Measurements from ENCODE around the gene SLC35E3.
A peak's percentile ranks its signal among the peaks of the same experiment; 100 is the strongest.

The SLC35E3 gene

DNA sequence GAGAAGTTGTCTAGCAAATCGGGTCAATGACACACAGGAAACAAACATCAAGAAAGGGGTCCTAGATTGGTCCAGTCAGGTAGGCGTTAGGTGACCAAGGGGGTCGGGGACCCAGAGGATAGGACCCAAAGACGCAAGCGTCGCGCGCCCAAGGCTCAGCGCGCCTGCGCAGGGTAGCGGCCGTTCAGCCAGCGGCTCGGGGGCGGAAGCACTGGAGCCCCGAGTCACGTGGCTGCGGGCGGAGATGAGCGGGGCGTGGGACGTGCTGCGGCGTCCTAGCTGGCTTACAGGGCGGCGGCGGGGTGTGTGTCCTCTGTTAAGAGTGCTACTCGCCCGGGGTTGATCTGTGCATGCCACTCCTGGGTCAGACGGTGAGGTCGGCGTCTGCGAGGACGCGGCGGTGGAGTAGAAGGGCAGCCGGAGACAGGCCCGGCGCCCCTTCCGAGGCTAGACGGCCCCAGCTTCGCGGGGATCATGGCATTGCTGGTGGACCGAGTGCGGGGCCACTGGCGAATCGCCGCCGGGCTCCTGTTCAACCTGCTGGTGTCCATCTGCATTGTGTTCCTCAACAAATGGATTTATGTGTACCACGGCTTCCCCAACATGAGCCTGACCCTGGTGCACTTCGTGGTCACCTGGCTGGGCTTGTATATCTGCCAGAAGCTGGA lies at the start of gene SLC35E3:
Gene SLC35E3 (plus strand): TSS at position 273 of the 668 bp plus-strand sequence. CDS start 202 bp downstream, at position 475.
- DNase-seq (ENCODE audit: low read depth in 1 of 2, low spot score in 1 of 2), result peak; percentile 77 to 82

DNA sequence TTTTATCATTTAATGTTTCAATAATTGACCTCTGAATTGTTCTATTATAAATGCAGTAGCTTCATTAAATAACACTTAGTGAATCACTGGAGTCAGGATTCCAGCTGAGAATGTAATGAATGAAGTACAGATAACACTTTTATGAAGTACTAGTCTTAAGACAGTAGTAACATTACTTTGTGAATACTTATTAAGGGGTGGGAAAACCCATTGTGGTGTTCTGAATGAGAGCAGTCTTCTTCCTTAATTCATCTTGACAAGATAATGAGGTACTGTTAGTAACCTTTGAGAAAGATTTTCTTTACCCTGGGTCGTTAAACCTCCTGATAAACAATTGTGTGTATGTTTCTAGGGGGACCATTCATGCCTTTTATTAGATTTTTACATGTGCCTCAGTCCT lies 46.5 kb upstream of the SLC35E3 start:
- no peak for DNase-seq (ENCODE audit: low read depth in 1 of 2, low spot score in 1 of 2)

DNA sequence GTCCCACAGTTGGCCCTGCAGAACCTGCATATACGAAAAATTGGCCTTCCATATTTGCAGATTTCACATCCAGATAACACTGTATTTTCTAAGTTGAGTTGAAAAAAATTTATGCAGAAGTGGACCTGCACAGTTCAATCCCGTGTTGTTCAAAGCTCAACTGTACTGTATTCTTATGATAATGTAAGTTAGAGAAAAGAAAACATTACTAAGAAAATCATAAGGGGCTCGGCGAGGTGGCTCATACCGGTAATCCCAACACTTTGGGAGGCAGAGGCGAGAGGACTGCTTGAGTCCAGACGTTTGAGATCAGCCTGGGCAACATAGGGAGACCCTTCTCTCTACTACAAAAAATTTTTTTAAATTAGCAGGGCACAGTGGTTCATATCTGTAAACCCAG lies 18.2 kb upstream of the SLC35E3 start:
- DNase-seq (ENCODE audit: low read depth in 1 of 2, low spot score in 1 of 2), result no peak

DNA sequence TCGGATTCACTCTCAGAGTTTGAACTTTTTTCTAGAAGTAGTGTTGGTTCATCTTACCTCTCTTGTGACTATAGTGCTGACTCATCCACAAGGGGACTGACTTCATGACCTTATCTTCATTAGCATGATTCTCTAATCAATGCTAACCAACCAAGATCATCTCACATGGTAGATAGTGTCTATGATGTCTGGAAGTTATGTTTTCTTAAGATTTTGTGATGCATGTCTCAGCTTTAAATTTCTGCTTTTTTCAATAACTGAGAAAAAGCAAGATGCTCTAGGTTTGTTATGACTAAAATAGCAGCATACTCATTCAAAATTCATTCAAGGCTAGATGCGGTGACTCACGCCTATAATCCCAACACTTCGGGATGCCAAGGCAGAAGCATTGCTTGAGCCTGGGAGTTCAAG lies 12.3 kb upstream of the SLC35E3 start:
- no peak for DNase-seq (ENCODE audit: low read depth in 1 of 2, low spot score in 1 of 2)

DNA sequence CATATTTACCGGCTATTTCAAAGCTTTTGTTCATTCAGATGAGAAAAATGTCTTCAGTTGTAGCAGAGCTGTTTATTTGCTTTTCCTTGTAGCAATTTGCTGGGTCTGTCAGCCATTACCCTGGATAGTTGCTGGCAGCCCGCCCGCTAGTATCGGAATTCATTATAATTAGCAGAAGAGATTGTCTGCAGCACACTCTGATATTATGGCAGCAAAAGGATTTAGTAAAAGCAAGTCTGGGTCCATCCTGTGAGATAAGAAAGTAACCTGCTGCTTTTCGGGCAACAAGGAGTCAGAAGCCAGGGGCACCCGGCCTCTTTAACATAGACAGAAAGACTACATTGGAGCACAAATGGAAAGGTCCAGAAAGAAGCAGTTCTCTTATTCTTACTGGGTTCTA lies 6.1 kb upstream of the SLC35E3 start:
- DNase-seq (ENCODE audit: low read depth in 1 of 2, low spot score in 1 of 2), result no peak

DNA sequence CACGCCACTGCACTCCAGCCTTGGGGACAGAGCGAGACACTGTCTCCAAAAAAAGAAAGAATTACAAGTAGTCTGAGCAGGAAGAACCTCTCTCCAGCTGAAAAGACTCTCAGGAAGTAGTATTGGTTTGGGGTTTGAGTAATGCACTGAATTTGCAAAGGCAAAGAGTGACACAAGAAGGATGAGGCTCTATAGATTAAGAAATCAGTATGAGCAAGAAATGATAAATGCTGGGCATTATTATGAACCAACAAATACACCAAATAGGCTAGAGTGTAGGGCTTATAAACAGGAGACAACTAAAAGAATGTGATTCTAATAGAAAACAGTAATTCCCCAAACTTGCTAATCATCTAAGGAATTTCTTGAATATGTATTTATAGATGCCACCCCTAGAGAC lies 2.6 kb upstream of the SLC35E3 start:
- DNase-seq (ENCODE audit: low read depth in 1 of 2, low spot score in 1 of 2), result no peak

DNA sequence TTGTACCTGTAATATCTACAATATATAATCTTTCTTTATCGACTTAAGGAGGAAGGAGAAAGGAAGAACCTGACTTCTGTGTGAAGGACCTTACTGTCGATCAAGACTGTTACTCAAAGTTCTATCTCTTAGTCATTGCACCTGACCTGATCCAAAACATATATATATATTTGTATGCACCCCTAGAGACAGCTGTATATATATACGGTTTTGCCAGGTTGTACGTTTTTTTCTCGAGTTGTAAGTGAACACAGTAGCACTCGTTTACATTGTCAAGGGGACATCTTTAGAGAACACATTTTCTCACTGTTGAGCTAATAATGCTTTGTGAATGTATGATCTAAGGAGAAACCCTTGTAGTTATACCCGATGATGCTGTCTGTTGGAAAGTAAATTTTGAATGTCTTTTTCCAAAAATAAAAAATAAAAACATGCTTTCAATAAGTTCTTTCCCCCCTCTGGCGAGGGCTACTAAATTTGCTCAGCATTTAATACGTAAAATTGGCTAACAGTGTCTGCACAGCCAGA lies 536 bp upstream of the SLC35E3 start:
- no peak for DNase-seq (ENCODE audit: low read depth in 1 of 2, low spot score in 1 of 2)

DNA sequence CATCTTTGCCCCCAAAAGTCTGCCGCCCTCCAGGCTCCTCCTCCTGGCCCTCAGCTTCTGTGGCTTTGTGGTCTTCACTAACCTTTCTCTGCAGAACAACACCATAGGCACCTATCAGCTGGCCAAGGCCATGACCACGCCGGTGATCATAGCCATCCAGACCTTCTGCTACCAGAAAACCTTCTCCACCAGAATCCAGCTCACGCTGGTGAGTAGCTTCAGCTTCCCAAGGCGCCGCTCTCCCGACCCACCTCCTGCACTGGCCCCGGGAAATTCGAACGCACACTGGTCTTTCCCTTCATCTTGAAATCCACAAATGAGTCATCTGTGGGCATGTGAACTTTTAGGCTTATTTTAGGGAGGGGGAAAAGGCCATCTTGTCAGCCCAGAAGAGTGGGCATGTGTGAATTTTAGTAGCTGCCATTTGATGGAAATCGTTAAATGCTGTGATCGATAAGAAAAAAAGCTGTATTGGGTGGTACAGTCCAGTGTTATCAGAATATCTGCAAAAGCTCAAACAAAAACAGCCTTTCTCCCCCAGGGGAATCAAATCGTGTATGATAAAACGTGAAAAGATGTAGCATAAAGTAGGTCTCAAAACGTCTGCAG lies 700 bp downstream of the SLC35E3 start:
- peak; percentile 0 to 2 for DNase-seq (ENCODE audit: low read depth in 1 of 2, low spot score in 1 of 2)

DNA sequence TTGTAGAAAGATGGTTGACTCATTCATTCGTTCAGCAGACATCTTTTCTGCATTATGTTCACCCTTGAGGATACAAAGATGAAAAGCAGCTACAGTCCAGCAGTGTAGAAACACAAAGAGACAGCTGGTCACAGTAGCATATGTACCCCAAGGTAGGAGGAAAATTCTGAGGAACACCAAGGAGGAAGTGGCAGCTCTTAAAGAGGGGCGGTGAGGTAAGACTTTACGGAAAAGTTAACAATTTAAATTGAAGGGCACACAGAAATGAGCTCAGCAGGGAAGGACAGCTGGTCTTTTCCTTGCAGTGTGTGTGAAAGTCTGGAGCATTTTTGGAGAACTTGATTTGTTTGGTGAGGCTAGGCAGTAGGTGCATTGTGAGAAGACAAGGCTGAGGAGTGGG lies 3.5 kb downstream of the SLC35E3 start:
- no peak for DNase-seq (ENCODE audit: low read depth in 1 of 2, low spot score in 1 of 2)

DNA sequence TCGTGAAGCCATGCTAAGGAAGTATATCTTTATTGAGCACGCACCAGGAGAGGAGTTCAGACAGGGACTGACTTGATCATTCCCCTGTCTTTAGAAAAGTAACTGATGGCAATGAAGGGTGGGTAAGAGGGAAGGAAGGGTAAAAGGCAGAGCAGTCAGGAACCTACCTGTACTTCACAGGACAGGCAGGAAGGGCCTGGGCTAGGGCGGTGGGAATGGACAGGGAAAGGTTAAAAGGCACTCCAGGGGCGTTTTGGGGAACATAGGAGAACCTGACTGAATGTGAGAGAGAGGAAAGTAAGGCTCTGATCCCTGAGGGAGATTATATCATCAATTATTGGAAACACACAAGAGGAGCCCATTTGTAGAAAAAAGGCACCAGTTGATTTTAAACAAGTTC lies 3.9 kb downstream of the SLC35E3 start:
- DNase-seq (ENCODE audit: low read depth in 1 of 2, low spot score in 1 of 2), result no peak

DNA sequence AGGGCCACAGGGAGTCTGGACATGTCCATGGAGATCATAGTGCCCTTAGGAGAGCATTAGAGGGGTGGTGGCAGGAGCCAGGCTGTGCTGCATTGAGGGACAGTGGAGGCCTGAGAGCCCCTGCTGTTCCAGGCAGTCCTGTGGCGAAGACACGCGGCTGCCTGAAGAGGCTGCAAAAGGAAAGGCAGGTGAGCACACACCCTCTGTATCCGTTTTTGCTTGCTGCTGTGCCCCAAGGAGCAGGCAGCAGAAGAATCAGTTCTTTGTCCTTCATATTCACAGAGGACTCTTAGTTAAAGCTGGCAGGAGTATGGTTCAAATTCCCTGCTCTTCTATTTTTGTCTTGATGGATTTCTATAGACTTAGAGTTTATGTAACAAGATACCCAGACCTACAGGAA lies 4.5 kb downstream of the SLC35E3 start:
- DNase-seq (ENCODE audit: low read depth in 1 of 2, low spot score in 1 of 2), result no peak

DNA sequence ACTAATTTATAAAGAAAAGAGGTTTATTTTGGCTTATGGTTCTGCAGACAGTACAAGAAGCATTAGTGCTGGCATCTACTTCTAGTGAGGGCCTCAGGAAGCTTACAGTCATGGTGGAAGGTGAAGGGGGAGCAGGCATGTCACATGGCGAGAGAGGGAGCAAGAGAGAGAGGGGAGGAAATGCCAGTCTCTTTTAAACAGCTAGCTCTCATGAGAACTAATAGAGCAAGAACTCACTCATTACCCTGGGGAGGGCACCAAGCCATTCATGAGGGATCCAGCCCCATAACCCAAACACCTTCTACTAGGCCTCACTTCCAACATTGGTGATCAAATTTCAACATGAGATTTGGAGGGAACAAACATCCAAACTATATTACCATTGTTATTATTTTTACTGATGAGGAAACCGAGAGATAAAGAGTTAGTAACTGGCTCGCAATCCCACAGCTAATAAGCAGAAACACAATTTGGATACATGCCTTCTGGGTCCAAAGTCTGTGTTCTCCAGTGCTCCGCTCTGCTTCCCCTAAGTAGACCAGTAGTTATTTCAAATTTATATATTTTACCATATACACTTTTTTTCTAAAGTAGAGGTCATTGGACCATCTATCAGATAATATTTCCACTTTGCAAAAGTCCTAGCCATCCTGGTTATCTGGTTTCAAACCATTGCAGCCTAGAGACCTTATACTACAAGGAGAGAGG lies 9.7 kb downstream of the SLC35E3 start:
- DNase-seq (ENCODE audit: low read depth in 1 of 2, low spot score in 1 of 2), result no peak

DNA sequence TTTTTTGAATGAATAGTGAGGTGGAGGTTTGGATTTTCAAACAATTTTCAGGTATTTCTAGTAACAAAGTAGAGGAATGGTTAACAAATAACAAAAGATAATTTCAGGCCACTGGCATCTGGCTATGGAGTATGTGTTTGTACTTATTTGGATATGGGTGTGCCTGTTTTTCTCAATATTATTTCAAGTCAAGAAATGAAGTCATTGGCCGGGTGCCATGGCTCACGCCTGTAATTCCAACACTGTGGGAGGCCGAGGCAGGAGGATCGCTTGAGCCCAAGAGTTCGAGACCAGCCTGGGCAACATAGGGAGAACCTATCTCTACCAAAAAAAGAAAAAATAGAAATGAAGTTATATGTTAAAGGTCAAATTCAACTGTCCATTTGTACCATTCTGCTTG lies 13.9 kb downstream of the SLC35E3 start:
- no peak for DNase-seq (ENCODE audit: low read depth in 1 of 2, low spot score in 1 of 2)

DNA sequence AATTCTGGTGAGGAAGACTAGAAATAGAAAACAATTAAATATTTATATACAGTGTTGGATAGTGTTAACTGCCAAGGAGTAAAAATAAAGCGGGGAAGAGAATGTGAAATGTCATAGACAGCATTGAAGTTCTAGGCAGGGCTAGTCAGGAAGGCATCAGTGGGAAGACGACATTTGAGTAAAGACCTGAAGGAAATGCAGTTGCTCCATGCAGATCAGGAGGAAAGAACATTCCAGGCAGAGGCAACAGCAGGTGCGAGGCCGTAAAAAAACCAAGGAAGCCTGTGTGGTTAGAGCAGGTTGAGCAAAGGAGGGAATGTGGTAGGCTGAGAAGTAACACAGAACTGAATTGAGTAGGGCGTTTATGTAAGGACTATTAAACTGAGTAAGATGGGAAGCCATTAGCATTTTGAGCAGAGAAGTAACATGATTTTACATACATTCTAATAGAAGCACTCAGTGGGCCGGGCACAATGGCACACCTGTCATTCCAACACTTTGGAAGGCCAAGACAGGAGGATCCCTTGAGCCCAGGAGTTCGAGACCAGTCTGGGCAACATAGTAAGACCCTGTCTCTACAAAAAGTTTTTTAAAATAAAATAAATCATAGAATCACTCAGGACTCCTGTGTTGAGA lies 14.9 kb downstream of the SLC35E3 start:
- no peak for DNase-seq (ENCODE audit: low read depth in 1 of 2, low spot score in 1 of 2)

DNA sequence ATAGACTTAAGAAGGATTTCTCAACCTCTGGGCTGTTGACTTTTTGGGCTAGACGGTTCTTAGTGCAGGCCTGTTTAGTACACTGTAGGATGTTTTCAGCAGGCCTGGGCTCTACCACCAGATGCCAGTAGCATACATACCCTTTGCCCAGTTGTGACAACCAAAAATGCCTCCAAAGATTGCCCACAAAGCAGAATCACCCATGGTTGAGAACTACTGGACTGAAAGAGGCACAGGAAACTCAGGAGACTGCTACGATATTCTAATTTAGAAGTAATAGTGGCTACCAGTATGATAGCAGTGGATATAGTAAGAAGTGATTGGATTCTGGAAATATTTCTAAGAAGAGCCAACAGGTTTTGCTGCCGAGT lies 15.5 kb downstream of the SLC35E3 start:
- DNase-seq (ENCODE audit: low read depth in 1 of 2, low spot score in 1 of 2), result no peak

DNA sequence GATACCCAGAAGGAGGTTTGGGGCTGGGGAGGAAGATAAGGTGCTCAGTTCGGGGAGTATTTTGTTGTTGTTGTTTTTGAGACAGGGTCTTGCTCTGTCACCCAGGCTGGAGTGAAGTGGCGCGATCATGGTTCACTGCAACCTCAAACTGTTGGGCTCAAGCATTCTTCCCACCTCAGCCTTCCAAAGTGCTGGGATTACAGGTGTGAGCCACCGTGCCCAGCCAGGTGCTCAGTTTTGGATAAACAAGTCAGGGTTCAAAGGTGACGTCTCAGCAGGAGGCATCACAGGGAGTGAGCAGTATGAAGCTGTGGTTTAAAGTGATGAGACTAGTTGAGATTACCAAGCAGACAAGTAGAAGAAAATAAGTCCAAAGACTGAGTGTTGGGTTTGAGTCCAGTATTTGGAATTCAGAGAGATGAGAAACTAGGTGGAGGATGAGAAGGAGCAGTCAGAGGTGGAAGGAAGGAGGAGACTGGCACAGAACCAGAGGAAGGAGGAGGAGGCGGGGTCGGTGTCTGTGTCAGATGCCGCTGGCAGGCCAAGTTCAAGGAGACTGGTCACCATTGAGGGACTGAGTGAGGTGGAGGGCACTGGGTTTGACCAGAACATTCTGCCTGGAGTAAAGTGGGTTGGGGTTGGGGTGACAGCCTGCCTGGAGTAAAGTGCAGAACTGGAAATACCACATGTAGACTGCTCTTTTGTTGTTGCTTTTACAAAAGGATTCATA lies 16.1 kb downstream of the SLC35E3 start:
- no peak for DNase-seq (ENCODE audit: low read depth in 1 of 2, low spot score in 1 of 2)

DNA sequence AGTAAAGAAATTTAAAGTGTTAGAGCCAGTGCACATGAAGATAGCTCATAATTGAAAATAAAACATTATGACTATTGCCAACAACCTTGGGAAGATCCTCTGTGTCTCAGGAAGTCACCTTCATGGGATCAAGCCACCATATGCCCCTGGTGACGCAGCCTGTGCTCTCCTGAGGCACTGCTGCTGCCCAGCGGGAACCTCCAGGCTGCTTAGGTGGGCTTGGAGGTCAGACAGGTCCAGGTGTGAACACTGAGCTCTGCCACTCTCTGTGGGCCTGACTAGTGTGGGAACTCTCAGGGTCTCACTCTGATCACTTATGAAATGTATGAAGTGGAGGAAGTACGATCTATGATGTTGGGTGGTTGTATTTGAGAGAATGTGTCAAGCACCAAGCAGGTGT lies 16.7 kb downstream of the SLC35E3 start:
- no peak for DNase-seq (ENCODE audit: low read depth in 1 of 2, low spot score in 1 of 2)

DNA sequence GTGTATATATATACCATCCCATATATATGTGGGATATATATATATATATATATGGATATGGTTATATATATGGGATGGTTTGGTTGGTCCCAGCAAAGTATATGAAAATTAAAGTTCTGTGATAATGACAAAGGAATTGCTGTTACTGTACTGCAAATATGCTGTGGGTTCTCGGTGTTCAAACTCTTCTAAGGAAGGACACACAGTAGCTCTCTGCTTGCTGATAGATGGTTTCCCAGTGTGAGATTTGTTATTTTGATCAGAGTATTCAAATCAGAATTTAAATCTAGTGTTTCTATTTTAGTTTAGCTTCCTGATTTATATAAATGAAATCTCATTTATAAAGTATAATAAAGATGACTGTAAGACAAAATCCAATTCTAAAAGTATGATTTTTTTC lies 19.7 kb downstream of the SLC35E3 start:
- DNase-seq (ENCODE audit: low read depth in 1 of 2, low spot score in 1 of 2), result no peak

DNA sequence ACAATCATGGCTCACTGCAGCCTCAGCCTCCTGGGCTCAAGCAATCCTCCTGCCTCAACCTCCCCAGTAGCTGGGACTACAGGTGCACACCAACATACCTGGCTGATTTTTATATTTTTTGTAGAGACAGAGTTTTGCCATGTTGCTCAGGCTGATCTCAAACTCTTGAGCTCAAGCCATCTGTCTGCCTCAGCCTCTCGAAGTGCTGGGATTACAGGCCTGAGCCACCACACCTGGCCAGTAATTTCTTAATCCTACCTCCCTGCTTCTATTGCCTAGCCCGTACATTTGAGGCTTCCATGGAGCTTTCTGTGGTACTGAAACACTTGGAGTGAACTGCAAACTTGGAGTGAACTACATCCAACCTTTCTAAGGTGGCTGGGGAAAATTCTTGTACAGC lies 20.7 kb downstream of the SLC35E3 start:
- DNase-seq (ENCODE audit: low read depth in 1 of 2, low spot score in 1 of 2), result no peak

DNA sequence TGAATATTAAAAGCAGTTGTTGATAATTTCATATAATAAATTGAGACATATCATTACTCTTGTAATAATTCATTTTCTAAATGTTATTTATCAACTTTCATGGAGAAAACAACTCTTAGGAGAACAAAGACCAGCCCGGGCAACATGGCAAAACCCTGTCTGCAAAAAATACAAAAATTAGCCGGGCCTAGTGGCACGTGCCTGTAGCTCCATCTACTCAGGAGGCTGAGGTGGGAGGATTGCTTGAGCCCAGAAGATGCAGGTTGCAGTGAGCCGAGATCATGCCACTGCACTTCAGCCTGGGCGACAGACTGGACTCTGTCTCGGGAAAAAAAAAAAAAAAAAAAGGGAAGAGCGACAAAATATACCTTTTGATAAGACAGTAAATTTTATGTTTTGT lies 21.2 kb downstream of the SLC35E3 start:
- no peak for DNase-seq (ENCODE audit: low read depth in 1 of 2, low spot score in 1 of 2)

DNA sequence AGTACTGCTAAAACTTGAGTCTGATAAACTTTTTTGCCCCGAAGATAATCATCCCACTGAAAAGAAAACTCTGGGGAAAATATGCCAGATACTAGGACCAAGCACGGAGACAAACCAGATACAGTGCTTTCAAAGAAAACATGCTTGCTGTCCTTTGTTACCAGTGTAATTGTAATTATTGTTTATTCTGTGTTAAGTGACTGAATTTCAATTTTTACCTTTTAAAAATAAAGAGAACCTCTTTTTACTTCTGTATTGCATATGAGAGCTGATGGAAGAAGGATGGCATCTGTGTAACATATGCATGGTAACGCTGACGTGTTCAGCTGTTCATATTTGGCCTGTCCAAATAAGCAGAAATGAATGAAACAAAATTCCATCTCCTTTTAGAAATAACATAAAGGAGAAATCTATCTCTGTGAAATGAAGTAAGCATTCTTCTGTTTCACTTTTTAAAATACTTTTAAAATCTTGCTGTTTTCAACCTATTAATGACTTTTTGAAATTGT lies 22.5 kb downstream of the SLC35E3 start:
- DNase-seq (ENCODE audit: low read depth in 1 of 2, low spot score in 1 of 2), result no peak
